Stimulated activated CD8-positive, alpha-beta memory T cell treated with anti-CD3 and anti-CD28 coated beads, Interleukin-15, amount 100 ng/mL, for 24 hours (primary cell): ENCODE measurements around the gene RPS10.

Experiments used
- DNase-seq: peaks from one replicate; pipeline ENCODE4 v3.0.0-alpha.2; 2020; ENCODE audit warnings: low read depth

Gene RPS10

DNA sequence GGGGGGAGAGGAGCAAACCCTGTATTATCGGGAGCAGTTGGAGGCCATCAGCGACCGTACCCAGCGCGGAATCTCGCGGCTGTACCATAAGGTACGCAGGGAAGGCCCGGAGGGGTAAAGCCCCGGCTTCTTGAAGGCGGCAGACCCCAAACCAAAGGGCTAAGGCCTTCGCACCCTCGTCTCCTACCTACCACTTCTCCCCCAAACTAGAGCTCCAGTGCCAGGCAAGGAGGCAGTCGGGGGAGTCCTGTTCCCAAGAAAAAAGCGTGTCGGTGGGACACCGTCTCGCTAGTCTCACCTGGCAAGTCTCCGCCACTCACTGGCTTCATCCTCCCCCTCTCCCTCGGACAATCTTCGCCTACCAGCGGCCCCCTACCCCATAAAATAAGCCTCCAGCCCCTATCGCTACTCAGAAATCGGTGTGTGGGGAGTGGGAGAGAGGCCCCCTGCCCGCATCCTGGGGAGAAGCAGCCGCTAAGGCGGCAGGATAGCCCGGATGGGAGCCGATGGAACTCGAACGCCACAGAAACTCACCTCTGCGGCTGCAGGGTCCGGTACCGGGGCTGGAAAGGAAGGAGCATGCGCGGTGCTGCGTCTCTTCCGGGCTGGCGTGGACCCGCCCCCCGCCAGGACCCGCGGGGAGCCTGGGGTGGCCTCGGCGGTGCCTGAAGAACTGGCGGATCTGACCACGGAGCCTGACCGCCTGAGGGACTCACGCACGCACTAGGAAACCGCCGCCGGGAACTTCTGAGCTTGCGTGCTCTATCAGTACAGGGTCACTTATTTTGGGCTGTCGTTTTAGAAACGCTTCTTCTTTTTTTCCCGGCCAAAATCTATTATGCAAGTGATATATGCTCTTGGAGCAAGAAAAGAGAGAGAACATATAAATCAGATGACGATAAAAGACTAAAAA is at the start of gene RPS10:
TSS of gene RPS10 (minus strand) at position 572 of the 913 bp plus-strand sequence. CDS start 848 bp downstream, outside the sequence.
- DNase-seq: peak; percentile 85

DNA sequence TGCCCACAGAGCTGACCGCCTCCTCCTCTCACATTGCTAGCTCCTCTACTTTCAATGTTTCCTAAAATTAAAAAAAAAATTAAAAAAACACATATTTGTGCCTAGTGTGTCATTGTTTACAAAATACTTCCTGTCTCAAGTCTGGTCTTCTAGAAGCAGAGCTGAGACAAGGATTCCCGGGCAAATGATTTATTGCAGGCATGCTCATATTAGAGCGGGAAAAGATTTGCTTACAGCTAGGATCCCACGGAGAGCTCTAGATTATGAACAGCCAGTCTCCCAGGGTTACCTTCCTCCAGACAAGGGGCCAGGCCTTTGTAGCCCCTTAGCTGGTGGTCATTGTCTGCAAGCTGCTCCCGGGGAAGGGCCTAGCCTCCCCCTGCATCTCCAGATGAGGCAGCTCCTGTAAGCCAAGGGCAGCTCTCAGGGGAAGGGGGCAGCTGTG is 49.4 kb upstream of the RPS10 start:
- no peak for DNase-seq

GRCh38 chr6:34474754-34475153 is 48.9 kb upstream of the RPS10 start:
- DNase-seq: no peak

GRCh38 chr6:34473967-34474366 is 48.1 kb upstream of the RPS10 start:
- DNase-seq: no peak

- no peak for DNase-seq
Observed at GRCh38 chr6:34472425-34472824, 46.6 kb upstream of the RPS10 start.

DNA sequence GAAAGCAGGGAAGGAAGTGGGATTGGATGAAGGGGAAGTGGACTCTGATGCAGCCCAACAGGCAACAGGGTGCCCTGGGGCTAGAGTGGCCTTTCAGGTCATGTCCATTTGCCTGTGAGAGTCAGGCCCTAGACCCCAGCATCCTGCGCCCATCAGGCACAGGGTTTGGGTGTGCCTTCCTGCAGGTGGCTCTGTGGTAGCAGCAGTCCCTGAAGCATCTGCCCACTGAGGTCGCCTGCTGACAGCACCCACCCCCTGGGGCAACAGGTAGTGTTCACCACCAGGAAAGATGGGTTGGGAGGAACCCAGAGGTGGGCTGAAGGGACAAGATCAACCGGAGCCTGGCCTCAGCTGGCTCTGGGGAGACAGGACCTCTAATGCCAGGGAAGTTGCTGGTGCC is 43.6 kb upstream of the RPS10 start:
- DNase-seq: no peak

GRCh38 chr6:34468378-34468892 is 42.6 kb upstream of the RPS10 start:
- DNase-seq: no peak

DNA sequence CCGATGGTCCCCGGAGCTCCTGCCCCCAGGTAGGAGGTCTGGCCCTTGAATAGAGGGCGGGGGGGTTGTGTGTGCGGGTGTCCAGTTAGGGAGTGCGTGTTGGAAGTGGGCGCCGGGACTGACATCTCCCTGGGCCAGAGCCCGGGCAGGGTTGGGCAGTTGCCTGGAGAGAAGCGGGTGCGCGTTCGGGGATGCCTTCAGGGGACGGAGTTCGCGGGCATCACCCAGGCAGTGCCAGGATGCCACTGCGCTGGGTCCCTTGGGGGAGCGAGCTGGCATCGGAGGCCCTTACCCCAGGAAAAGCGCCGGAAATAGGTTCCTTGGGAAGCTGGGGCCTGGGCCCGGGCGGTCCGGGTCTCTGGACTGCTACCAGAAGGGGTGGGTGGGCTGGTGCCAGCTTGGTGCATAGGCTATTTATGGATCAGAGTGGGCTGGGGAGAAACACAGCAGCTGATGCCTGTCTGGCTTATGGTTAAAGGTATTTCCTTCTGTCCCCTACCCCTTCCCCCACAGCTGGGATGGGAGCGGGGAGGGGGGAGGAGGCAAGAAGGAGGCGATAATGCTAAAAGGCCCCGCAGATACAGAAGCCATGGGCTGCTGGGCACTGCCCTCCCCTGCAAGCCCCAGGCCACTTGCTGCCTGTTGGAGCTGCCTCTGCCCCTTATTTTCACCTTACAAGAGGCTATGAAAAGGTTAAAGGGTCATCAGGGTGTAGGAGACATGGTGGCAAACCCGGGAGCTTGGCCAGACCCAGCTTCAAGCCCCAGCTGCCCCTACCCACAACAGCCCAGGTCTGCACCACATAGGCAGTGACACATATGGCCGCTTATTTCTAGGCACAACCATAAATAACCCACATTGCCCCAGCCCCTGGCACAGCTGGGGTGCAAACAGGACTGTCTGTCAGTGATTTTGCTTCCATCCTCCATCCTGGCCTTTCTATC is 40.6 kb upstream of the RPS10 start:
- DNase-seq: no peak

DNA sequence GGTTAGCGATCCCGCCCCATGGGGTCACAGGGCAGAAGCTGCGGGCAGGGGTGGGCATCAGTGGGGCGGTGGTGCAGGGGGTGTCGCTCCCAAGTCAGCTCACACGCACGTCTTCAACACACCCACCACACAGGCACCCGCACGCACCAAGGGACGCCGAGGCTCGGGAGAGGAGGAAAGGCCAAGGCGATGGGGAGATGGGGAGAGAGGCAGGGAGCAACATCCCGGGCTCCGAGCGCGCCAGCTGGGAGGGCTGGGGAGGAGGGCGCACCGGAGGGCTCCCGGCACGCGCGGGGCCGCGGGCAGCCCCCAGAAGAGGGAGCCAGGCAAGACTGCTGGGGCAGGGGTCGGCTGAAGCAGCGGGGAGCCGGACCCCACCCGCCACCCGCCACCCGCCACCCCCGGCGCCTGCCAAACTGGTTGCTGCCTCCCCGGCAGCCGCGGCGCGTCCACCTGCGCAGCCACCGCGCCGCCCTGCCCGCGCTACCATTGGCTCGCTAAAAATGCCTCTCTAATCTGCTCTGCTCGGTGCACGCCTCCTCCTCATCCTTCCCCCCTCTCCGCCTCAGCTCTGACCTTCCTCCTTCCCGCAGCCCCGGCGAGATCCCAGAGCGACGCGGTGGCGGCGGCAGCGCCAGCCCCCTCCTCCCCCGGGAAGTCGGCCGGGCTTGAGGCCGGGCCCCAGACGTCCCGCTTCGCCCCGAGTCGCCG is 39.8 kb upstream of the RPS10 start, which contains the start of gene PACSIN1:
TSS of gene PACSIN1 (plus strand) at position 546 of the 711 bp plus-strand sequence. CDS start 60,230 bp downstream, outside the sequence.
- DNase-seq: no peak

DNA sequence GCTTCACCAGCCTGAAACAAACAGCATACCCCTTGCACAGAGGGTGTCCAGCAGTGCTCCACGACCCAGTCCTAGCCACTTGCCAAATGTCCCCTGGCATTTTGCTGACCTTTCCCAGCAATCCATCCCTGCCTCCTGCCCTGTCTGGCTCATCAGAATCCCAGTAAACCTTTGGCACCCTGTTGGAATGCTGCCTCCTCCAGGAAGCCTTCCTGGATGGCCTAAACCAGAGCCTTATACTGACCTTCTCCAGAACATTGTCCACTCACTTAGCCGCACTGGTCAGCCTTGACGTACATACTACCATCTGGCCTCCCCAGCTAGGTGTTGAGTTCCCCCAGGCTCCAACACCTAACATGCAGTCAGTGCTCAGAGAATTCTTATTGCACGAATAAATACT is 38.0 kb upstream of the RPS10 start:
- DNase-seq: no peak

DNA sequence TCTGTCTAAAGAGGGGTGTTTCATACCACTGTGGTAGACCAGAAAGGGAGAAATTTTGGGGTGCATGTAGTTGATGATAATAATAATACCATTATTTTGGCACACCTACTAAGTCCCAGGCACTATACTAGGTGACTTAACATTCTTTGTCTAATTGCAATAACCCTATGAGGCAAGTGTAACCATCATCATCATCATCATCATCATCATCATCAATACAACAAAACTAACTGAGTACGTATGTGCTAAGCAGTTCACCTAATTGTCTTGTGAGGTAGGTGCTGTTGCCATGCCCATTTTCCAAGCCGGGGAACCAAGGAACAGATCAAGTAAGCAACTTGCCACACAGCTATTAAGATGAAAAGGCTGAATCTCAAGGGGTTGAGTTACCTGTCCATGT is 37.4 kb upstream of the RPS10 start:
- no peak for DNase-seq

DNA sequence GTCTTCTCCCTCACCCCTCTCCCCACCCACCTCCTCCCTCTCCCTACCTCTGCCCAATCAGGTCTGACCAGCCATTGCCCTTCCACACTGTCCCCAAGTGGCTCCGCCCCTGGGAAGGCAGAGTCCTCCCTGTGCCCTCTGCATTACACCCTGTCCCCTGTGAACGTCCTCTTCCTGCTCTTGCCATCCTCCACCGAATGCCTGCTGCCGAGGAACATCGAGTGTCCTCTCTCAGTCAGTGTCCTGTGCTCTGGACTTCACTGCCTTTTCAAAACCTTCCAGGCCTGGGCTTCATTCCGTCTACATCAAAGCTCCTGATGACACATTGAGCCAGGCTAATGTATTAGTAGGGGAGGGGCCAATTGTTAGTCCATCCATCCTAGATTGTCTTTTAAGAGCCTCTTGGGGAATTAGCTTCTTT is 36.7 kb upstream of the RPS10 start:
- DNase-seq: no peak

- no peak for DNase-seq
Observed at GRCh38 chr6:34462010-34462409, 36.1 kb upstream of the RPS10 start.

DNA sequence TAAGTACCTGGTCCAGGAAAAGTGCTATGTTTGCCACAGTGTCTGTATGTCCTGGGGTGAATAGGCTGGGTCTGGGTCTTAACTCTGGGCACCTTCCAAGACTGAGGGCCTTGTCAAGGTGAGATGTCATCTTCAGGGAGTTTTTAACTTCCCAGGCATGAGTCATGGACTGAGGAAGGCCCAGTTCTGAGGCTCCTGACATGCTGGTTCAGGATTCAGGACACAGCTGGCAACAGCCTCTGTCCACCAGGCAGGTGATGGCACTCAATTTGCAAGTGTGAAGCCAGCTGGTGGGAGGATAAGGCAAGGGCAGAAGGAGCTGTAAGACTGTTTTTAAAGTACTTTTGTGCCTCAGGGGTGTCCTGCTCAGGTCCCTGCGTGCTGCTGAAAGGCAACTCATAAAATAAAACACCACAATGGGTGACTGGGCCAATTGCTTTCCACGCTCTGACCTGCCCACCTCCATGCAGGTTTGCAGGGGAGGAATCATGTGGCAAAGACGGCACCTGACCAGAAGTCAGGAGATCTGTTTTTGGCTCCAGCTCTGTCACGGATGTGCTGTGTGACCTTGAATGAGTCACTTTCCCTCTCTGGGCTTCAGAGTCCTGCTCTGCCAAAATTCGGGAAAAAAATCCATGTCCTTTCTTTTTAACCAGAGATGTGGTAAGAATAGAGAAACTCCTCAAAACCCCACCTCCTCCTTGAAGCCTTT is 35.1 kb upstream of the RPS10 start:
- no peak for DNase-seq

DNA sequence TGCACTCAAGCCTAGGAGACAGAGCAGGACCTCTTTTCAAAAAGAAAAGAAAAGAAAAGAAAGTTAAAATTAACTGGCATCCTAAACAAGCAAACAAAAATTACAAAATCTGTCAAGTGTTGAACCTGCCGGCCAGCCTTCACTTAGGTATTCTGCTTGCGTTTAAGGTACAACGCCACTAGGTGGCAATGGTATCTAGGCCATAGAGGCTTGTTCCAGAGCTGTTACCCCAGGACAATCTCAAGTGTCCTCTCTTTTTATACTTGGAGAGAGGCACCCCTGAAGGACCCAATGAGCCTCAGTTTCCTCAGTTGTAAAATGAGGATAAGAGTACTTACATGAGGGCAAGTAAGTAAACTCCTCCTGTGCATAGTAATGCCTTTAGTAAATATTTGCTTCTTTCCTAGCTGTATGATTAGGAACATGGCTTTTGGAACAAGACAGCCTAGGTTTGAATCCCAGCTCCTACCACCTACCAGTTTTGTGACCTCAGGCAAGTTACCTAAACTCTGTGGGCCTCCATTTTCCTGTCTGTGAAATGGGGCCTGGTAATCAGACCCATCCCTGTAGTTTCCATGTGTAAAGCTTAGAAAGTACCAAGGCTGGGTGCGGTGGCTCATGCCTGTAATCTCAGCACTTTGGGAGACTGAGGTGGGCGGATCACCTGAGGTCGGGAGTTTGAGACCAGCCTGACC is 34.2 kb upstream of the RPS10 start:
- no peak for DNase-seq

DNA sequence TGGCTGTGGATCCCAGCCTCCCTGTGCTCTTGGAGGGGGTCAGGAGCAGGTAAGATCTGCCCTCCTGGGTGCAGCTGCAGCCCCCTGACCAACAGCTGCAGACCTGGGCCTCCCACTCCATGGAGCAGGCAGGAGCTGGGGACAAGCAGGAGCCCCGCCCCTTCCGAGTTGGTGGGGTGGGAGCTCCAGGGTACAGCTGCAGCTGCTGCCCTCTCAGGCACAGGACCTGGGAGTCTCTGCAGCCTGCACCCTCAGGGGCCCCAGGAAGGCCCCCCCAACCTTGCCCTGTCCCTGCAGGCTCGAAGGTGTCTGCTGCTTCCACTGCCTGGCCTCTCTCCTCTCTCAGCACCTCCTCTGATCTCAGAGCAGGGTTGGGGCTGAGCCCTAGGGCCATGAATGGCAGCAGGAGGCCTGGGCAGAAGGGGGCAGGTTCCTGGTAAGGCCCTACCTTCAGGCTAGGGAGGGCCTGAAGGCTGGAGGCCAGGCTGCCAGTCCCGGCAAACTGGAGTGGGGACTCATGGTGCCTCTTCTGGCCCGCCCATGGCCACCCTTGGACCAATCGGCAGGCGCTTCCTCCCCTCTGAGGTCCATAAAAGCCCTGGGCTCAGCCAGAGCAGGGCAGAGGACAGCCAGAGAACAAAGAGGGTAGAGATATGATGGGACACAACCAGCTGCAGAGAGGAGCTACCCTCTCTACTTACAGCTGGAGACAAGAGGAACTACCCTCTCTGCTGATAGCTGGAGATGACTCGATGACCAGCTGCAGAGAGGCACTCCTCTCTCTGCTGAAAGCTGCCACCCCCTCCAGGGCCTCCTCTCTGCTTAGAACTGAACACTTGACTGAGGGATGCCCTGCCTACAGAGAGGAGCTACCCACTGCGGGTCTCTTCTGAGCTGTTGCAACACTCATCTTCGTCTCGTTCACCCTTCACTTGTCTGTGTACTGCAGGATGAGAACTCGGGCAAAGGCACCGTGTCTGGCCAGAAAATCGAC is 32.2 kb upstream of the RPS10 start:
- no peak for DNase-seq

- DNase-seq: no peak
Observed at GRCh38 chr6:34457382-34457741, 31.5 kb upstream of the RPS10 start.

DNA sequence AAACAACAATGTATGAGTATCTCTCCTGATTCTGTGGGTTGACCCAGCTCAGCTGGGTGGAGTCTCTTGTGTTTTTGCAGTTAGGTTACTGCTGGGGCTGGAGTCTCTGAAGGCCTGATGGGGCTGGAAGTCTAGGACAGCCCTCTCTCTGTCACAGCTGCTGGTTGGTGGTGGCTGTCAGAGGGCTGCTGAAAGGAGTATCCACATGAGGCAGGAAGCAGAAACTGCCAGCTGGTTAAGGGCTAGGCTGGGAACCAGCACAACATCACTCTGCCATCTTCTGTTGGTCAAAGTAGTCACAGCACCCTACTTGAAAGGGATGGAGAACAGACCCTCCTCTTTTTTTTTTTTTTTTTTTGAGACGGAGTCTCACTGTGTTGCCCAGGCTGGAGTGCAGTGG is 30.0 kb upstream of the RPS10 start:
- DNase-seq: no peak

DNA sequence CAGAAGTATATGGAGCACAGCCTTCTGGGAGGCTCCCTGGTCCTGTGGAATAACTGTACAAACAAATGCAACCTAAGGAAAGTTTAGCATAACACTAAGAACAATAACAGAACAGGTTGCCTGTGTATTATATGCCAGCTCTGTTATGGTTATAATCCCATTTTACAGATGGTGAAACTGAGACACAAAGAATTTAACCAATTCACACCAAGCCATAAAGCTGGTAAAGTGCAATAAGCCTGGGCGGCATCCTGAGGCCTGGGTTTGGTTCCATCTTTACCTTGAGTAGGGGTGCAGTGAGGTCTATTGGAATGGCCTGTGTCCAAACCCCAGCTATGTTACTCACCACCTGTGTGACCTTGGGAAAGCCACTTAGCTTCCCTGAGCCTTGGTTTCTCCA is 25.3 kb upstream of the RPS10 start:
- DNase-seq: no peak
